Neural cell (in vitro differentiated cells): ENCODE measurements around the gene UNC5B. TPM values are rescaled to one million over a fixed set of nuclear protein-coding genes. Genes with fewer than 3 reads are reported as not detected.

ENCODE experiments used
- H2AFZ ChIP-seq: fragments of 200-600, 300-800 bp; sonication (generic), shearing (Covaris generic); 2 replicates; pipeline ENCODE4 v1.6.0; 2014; ENCODE audit warnings: low read depth, mild to moderate bottlenecking, antibody characterized with exemption, low read length, moderate library complexity
- H3F3A ChIP-seq: fragments of 200-600 bp; shearing (Covaris generic); 2 replicates; pipeline ENCODE4 v1.6.1; 2016; ENCODE audit warnings: mild to moderate bottlenecking, moderate library complexity, mixed read lengths, antibody characterized with exemption, low read length; ENCODE audit not compliant: insufficient read depth, poor library complexity, severe bottlenecking
- H3K27ac ChIP-seq: fragments of 200-600, 300-800 bp; sonication (generic), shearing (Covaris generic); 2 replicates; pipeline ENCODE4 v1.5.1; 2014; ENCODE audit warnings: mild to moderate bottlenecking, low read length, moderate library complexity
- H3K27me3 ChIP-seq: fragments of 300-800, 200-600 bp; sonication (generic), shearing (Covaris generic); 2 replicates; pipeline ENCODE4 v1.6.0; 2014; ENCODE audit warnings: mild to moderate bottlenecking, low read depth, low read length, moderate library complexity; ENCODE audit not compliant: insufficient read depth
- H3K36me3 ChIP-seq: fragments of 300-800, 200-600 bp; sonication (generic), shearing (Covaris generic); 2 replicates; pipeline ENCODE4 v1.5.1; 2014; ENCODE audit warnings: mild to moderate bottlenecking, antibody characterized with exemption, low read length, moderate library complexity; ENCODE audit not compliant: insufficient read depth
- H3K4me2 ChIP-seq: fragments of 300-800, 200-600 bp; sonication (generic), shearing (Covaris generic); 2 replicates; pipeline ENCODE4 v1.6.0; 2014; ENCODE audit warnings: mild to moderate bottlenecking, low read length
- H3K4me3 ChIP-seq: fragments of 300-800, 200-600 bp; sonication (generic), shearing (Covaris generic); 2 replicates; pipeline ENCODE4 v1.5.1; 2014; ENCODE audit warnings: mild to moderate bottlenecking, low read length, moderate library complexity
- H3K79me2 ChIP-seq: fragments of 200-600 bp; shearing (Covaris generic); replicated peaks from 2 replicates; pipeline ENCODE4 v1.6.0; 2014; ENCODE audit warnings: mild to moderate bottlenecking, low read length, moderate library complexity; ENCODE audit not compliant: insufficient read depth
- H3K9ac ChIP-seq: fragments of 300-800, 200-600 bp; sonication (generic), shearing (Covaris generic); 2 replicates; pipeline ENCODE4 v1.6.1; 2016; ENCODE audit warnings: mild to moderate bottlenecking, low read length, mixed read lengths
- H3K9me2 ChIP-seq: fragments of 200-600 bp; shearing (Covaris generic); 2 replicates; pipeline ENCODE4 v1.6.1; 2016; ENCODE audit warnings: mild to moderate bottlenecking, low read length, mixed read lengths; ENCODE audit not compliant: insufficient read depth
- H3K9me3 ChIP-seq: fragments of 200-600, 300-800 bp; sonication (generic), shearing (Covaris generic); 2 replicates; pipeline ENCODE4 v1.6.1; 2016; ENCODE audit warnings: mild to moderate bottlenecking, mixed run types, low read length, moderate library complexity, mixed read lengths
- H4K20me1 ChIP-seq: fragments of 200-600 bp; shearing (Covaris generic); 2 replicates; pipeline ENCODE4 v1.6.1; 2016; ENCODE audit warnings: mild to moderate bottlenecking, mixed run types; ENCODE audit not compliant: insufficient read depth
- CTCF ChIP-seq: fragments of 450-650 bp; IDR thresholded peaks from 2 replicates; pipeline ENCODE4 v1.5.1; 2014; ENCODE audit warnings: antibody characterized with exemption, mild to moderate bottlenecking, moderate library complexity; ENCODE audit not compliant: poor library complexity, severe bottlenecking
- EP300 ChIP-seq: fragments of 450-650 bp; conservative IDR thresholded peaks from 2 replicates; pipeline ENCODE4 v1.6.1; 2014; ENCODE audit warnings: antibody characterized with exemption, mild to moderate bottlenecking, moderate library complexity; ENCODE audit not compliant: poor library complexity, severe bottlenecking
- EZH2 ChIP-seq: fragments of 200-600, 300-800 bp; shearing (Covaris generic), sonication (generic); IDR thresholded peaks from 2 replicates; pipeline ENCODE4 v1.6.1; 2014; ENCODE audit warnings: antibody characterized with exemption, low read length, borderline replicate concordance, mild to moderate bottlenecking; ENCODE audit not compliant: insufficient read depth, poor library complexity, severe bottlenecking
- MXI1 ChIP-seq: fragments of 450-650 bp; conservative IDR thresholded peaks from 2 replicates; pipeline ENCODE4 v1.6.1; 2014; ENCODE audit warnings: antibody characterized with exemption, mild to moderate bottlenecking; ENCODE audit not compliant: poor library complexity, severe bottlenecking
- POLR2AphosphoS5 ChIP-seq: IDR thresholded peaks from 2 replicates; pipeline ENCODE4 v1.6.1; 2012
- RAD21 ChIP-seq: fragments of 450-650 bp; conservative IDR thresholded peaks from 2 replicates; pipeline ENCODE4 v1.6.1; 2014; ENCODE audit warnings: antibody characterized with exemption, mild to moderate bottlenecking, moderate library complexity
- REST ChIP-seq: IDR thresholded peaks from 2 replicates; pipeline ENCODE4 v1.6.1; 2012; ENCODE audit warnings: borderline replicate concordance
- SMC3 ChIP-seq: fragments of 450-650 bp; conservative IDR thresholded peaks from 2 replicates; pipeline ENCODE4 v1.6.1; 2014; ENCODE audit warnings: antibody characterized with exemption, mild to moderate bottlenecking, moderate library complexity; ENCODE audit not compliant: poor library complexity
- TAF1 ChIP-seq: IDR thresholded peaks from 2 replicates; pipeline ENCODE4 v1.6.1; 2012; ENCODE audit warnings: low read depth
- polyA plus RNA-seq: library from polyadenylated mRNA; depleted of rRNA; stranded (reverse); fragments of >200 nt; gene quantifications from 2 replicates; pipeline ENCODE4 v1.2.3, GENCODE V29; 2014

Gene UNC5B
- polyA plus RNA-seq, 1 donor from 2014 or later = 2.0 TPM

- TF ChIP-seq MXI1 = no peak
- no peak for TF ChIP-seq EZH2
Observed at GRCh38 chr10:71255808-71256660, 43.7 kb downstream of the UNC5B start (continued).

- Histone ChIP-seq H3K27me3 (no peaks in the 10 kb centered on the region), H3K9ac (no peak overlapping the region), H3K9me3 (no peaks in the 10 kb centered on the region), H4K20me1 (no peaks in the 10 kb centered on the region), H3K36me3 (no peaks in the 10 kb centered on the region), H3K4me2 (no peak overlapping the region), H3F3A (no peaks in the 10 kb centered on the region), H2AFZ (no peak overlapping the region), H3K9me2 (no peaks in the 10 kb centered on the region), H3K27ac (no peak overlapping the region), H3K79me2 (no peaks in the 10 kb centered on the region), H3K4me3 (no peak overlapping the region)
- TF ChIP-seq RAD21 (no peak), EP300 (no peak), CTCF (no peak), POLR2AphosphoS5 (no peak), TAF1 (no peak), REST (no peak), SMC3 (no peak), MXI1 (no peak), EZH2 (no peak)
Observed at GRCh38 chr10:71256661-71257318, 44.4 kb downstream of the UNC5B start.
